ENCODE data around the gene EFNA5.

GRCh38 chr5:107464876-107465275 is 205.9 kb downstream of the EFNA5 start:
- TF ChIP-seq CTCF (IDR thresholded peaks at IDR 0.05) (no peak), POLR2A (IDR thresholded peaks at IDR 0.05) (no peak)

All from uterus (tissue), 2 donors.